K562 treated with DMSO at 1 percent for 48 hours (cell line): Measurements from ENCODE around the gene DNM2. TPM values are rescaled to one million over a fixed set of nuclear protein-coding genes. Genes with fewer than 3 reads are reported as not detected.

Source experiments
- total RNA-seq: library from RNA; unstranded; fragments of 300-600 nt; gene quantifications from 2 replicates; pipeline ENCODE4 v1.2.3, GENCODE V29; 2022; ENCODE audit warnings: low replicate concordance; ENCODE audit errors: extremely low read depth

Gene DNM2
- total RNA-seq = 1,345 TPM in 1 of 2 replicates, not detected in the other

GRCh38 chr19:10717356-10718204 lies at the start of gene DNM2:
Gene DNM2 (plus strand): TSS chr19:10718079. CDS start chr19:10718243, 164 bp downstream.

GRCh38 chr19:10835754-10836478 lies 118.0 kb downstream of the DNM2 start, which contains the start of gene TMED1:
Gene TMED1 (minus strand): TSS chr19:10836212. CDS start chr19:10836191, 21 bp downstream.

GRCh38 chr19:10848230-10848856 lies 130.5 kb downstream of the DNM2 start, which contains the start of gene C19orf38:
Gene C19orf38 (plus strand): TSS chr19:10848415. CDS start chr19:10848509, 94 bp downstream.

GRCh38 chr19:10870955-10871603 lies 153.2 kb downstream of the DNM2 start, which contains the start of gene CARM1:
Gene CARM1 (plus strand): TSS chr19:10871553. CDS start chr19:10871703, 150 bp downstream.

Other genes starting within 250 kb of the DNM2 start
- not detected in 2 replicates for gene KEAP1, start 214.7 kb upstream of the DNM2 start, total RNA-seq
- not detected in 2 replicates for gene S1PR5, start 200.6 kb upstream of the DNM2 start, total RNA-seq
- gene ATG4D, start 174.2 kb upstream of the DNM2 start, total RNA-seq = not detected in 2 replicates
- not detected in 2 replicates for gene KRI1, start 152.1 kb upstream of the DNM2 start, total RNA-seq
- not detected in 2 replicates for gene CDKN2D, start 149.1 kb upstream of the DNM2 start, total RNA-seq
- not detected in 2 replicates for gene AP1M2, start 130.8 kb upstream of the DNM2 start, total RNA-seq
- not detected in 2 replicates for gene SLC44A2, start 92.5 kb upstream of the DNM2 start, total RNA-seq
- gene ILF3, start 63.7 kb upstream of the DNM2 start, total RNA-seq = not detected in 2 replicates
- gene QTRT1, start 16.6 kb upstream of the DNM2 start, total RNA-seq = not detected in 2 replicates
- gene TMED1, start 118.1 kb downstream of the DNM2 start, total RNA-seq = not detected in 2 replicates
- gene C19orf38, start 130.3 kb downstream of the DNM2 start, total RNA-seq = not detected in 2 replicates
- gene CARM1, start 153.5 kb downstream of the DNM2 start, total RNA-seq = not detected in 2 replicates
- not detected in 2 replicates for gene YIPF2, start 210.6 kb downstream of the DNM2 start, total RNA-seq
- not detected in 2 replicates for gene TIMM29, start 210.7 kb downstream of the DNM2 start, total RNA-seq
- not detected in 2 replicates for gene SMARCA4, start 243.0 kb downstream of the DNM2 start, total RNA-seq